Measurements from ENCODE around the gene IFITM5. TPM values are rescaled to one million over a fixed set of nuclear protein-coding genes. Genes with fewer than 3 reads are reported as not detected.

Gene IFITM5
- total and polyA plus RNA-seq, 4 donors, result not detected

- DNase-seq (no peak), ATAC-seq (ENCODE audit: insufficient read depth, low FRiP score) (no peak)
- Histone ChIP-seq H3K4me3 (no peak overlapping the region), H3K4me1 (ENCODE audit: control insufficient read depth in 5 of 5, insufficient read depth in 5 of 5, low read length in 5 of 5) (peaks cover 0 to 4% (median 0%) of the 10 kb centered on the region in 5 donors), H3K36me3 (ENCODE audit: control insufficient read depth in 4 of 4, insufficient read depth in 4 of 4, low read length in 4 of 4) (peaks cover 0 to 11% (median 0%) of the 10 kb centered on the region in 4 donors), H3K27ac (ENCODE audit: low read depth in 1 of 2, low read length in 1 of 2) (no peak overlapping the region), H3K27me3 (ENCODE audit: control insufficient read depth in 3 of 3, insufficient read depth in 3 of 3, low read length in 2 of 3) (peaks cover 0 to 8% (median 6%) of the 10 kb centered on the region in 3 donors), H3K9ac (ENCODE audit: insufficient read depth in 1 of 2, low read length in 2 of 2) (no peak overlapping the region), H3K9me3 (ENCODE audit: control insufficient read depth in 4 of 4, insufficient read depth in 3 of 4, low read length in 3 of 4) (no peaks in the 10 kb centered on the region)
- TF ChIP-seq, protein P1, sequence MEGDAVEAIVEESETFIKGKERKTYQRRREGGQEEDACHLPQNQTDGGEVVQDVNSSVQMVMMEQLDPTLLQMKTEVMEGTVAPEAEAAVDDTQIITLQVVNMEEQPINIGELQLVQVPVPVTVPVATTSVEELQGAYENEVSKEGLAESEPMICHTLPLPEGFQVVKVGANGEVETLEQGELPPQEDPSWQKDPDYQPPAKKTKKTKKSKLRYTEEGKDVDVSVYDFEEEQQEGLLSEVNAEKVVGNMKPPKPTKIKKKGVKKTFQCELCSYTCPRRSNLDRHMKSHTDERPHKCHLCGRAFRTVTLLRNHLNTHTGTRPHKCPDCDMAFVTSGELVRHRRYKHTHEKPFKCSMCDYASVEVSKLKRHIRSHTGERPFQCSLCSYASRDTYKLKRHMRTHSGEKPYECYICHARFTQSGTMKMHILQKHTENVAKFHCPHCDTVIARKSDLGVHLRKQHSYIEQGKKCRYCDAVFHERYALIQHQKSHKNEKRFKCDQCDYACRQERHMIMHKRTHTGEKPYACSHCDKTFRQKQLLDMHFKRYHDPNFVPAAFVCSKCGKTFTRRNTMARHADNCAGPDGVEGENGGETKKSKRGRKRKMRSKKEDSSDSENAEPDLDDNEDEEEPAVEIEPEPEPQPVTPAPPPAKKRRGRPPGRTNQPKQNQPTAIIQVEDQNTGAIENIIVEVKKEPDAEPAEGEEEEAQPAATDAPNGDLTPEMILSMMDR (IDR thresholded peaks at IDR 0.05; ENCODE audit: control extremely low read depth, extremely low read depth), result no peak
- 65 to 77% methylated on average over 15 of the region's 15 CpGs for WGBS, 2 donors
Observed at GRCh38 chr11:298406-299065, 790 bp downstream of the IFITM5 start.

DNA sequence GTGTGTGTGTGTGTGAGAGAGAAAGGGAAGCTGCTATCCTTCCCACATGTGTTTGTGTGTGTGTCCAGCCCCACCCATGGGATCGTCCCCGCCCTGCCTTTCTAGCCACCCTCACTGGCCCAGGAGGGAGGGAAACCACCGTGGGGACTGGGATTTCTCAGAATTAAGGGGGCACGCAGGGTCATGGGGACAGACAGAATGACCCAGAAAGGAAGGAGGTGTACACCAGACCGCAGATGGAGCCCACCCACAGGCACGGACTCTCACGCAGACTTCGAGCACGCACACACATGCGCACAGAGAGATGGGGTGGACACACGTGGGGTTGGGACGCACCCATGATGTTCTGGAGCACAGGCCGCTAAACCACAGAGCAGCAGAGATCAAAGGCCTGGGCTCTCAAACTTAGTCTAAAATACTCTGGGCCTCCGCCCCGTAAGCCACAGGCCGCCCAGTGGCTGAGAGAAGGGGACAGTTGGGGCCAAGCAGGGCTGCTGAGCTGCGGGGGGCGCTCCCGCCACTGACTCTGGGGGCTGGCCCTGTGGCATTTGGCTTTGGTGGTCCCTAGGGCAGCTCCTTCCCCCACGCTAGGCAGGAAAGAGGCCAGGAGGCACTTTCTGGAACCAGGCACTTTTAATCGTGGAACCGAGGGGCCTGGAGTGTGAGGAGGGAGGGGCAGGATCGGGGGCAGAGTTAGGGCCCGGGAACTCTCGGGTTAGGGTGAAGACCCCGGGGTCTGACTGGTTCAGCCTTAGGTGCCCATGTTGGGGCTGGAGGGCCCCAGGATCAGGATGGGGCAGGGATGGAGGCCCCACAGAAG is 1.5 kb downstream of the IFITM5 start:
- ATAC-seq (ENCODE audit: insufficient read depth, low FRiP score), result no peak
- Histone ChIP-seq H3K9ac (ENCODE audit: insufficient read depth in 1 of 2, low read length in 2 of 2) (no peak overlapping the region), H3K36me3 (ENCODE audit: control insufficient read depth in 4 of 4, insufficient read depth in 4 of 4, low read length in 4 of 4) (peaks cover 0 to 14% (median 0%) of the 10 kb centered on the region in 4 donors), H3K4me1 (ENCODE audit: control insufficient read depth in 5 of 5, insufficient read depth in 5 of 5, low read length in 5 of 5) (peaks cover 0 to 4% (median 0%) of the 10 kb centered on the region in 5 donors), H3K9me3 (ENCODE audit: control insufficient read depth in 4 of 4, insufficient read depth in 3 of 4, low read length in 3 of 4) (no peaks in the 10 kb centered on the region), H3K4me3 (no peak overlapping the region), H3K27ac (ENCODE audit: low read depth in 1 of 2, low read length in 1 of 2) (no peak overlapping the region), H3K27me3 (ENCODE audit: control insufficient read depth in 3 of 3, insufficient read depth in 3 of 3, low read length in 2 of 3) (peaks cover 0 to 8% (median 6%) of the 10 kb centered on the region in 3 donors)
- WGBS, 2 donors, result 46 to 75% methylated on average over 25 to 26 of the region's 26 CpGs
- TF ChIP-seq, protein P1 (IDR thresholded peaks at IDR 0.05; ENCODE audit: control extremely low read depth, extremely low read depth), result no peak
- DNase-seq, result no peak

DNA sequence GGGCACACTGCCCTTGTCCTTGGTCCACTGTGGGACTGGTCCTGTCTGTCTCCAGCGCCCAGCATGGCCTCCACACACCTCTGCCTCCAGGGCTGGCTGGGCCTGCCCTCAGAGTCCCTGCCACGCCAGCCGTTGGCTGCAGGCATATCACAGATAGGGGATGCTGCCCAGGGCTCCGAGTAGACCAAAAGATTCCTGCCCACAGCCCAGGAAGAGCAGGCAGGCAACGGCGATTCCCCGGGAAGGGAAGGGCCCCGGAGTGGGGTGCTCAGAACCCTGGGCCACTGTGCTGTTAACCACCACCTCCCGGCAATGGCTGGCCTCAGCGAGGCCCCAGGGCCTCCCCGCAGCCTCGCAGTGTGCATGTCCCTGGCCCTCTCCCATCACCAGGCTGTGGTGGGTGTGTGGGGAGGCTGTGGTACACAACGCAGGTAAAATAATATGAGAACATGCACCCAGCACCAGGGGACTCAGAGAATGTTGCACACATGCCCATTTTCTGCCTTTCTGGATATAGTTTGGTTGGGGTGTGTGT is 2.2 kb downstream of the IFITM5 start:
- Histone ChIP-seq H3K4me1 (ENCODE audit: control insufficient read depth in 5 of 5, insufficient read depth in 5 of 5, low read length in 5 of 5) (peaks cover 0 to 4% (median 0%) of the 10 kb centered on the region in 5 donors), H3K36me3 (ENCODE audit: control insufficient read depth in 4 of 4, insufficient read depth in 4 of 4, low read length in 4 of 4) (peaks cover 0 to 16% (median 0%) of the 10 kb centered on the region in 4 donors), H3K9me3 (ENCODE audit: control insufficient read depth in 4 of 4, insufficient read depth in 3 of 4, low read length in 3 of 4) (no peaks in the 10 kb centered on the region), H3K27ac (ENCODE audit: low read depth in 1 of 2, low read length in 1 of 2) (no peak overlapping the region), H3K9ac (ENCODE audit: insufficient read depth in 1 of 2, low read length in 2 of 2) (no peak overlapping the region), H3K27me3 (ENCODE audit: control insufficient read depth in 3 of 3, insufficient read depth in 3 of 3, low read length in 2 of 3) (peaks cover 0 to 8% (median 6%) of the 10 kb centered on the region in 3 donors), H3K4me3 (no peak overlapping the region)
- TF ChIP-seq, protein P1 (IDR thresholded peaks at IDR 0.05; ENCODE audit: control extremely low read depth, extremely low read depth), result no peak
- ATAC-seq (ENCODE audit: insufficient read depth, low FRiP score) (no peak), DNase-seq (no peak)
- 63 to 83% methylated on average over 13 of the region's 13 CpGs for WGBS, 2 donors

All from lung (tissue), 12 donors.